A673 (cell line): ENCODE measurements around the gene PDXDC1. TPM values are rescaled to one million over a fixed set of nuclear protein-coding genes. Genes with fewer than 3 reads are reported as not detected.

Experiments used
- BruUV-seq: library from RNA; stranded (reverse); fragments of 400-500 nt; replicated peaks from 2 replicates; lab custom pipeline; 2021; lab: Mats Ljungman, UMichigan
- CTCF ChIA-PET: fragments of 300-600 bp; sonication (Branson Sonifier 250); formaldehyde crosslinking; loops from one replicate; lab custom pipeline; 2022; ENCODE audit warnings: antibody characterized with exemption; lab: Charles Lee
- POLR2A ChIA-PET: fragments of 300-600 bp; sonication (Branson Sonifier 250); formaldehyde crosslinking; loops from one replicate; lab custom pipeline; 2022; ENCODE audit warnings: antibody characterized with exemption; ENCODE audit not compliant: low non-redundant PET; lab: Charles Lee
- DNase-seq: peaks from one replicate; pipeline ENCODE4 v3.0.0-alpha.2; 2015; ENCODE audit warnings: low spot score
- H3K27ac ChIP-seq: fragments of 200-600 bp; sonication (generic); 2 replicates; pipeline ENCODE4 v1.5.1; 2016; ENCODE audit warnings: mixed run types, low read depth, mild to moderate bottlenecking, mixed read lengths, antibody characterized with exemption, low read length; ENCODE audit not compliant: poor library complexity, severe bottlenecking
- H3K27me3 ChIP-seq: fragments of 200-600 bp; sonication (generic); replicated peaks from 2 replicates; pipeline ENCODE4 v1.6.1; 2017; ENCODE audit warnings: mixed run types, low read depth, mild to moderate bottlenecking, mixed read lengths, antibody characterized with exemption, low read length; ENCODE audit not compliant: insufficient read depth, poor library complexity
- H3K36me3 ChIP-seq: fragments of 200-600 bp; sonication (generic); 2 replicates; pipeline ENCODE4 v1.6.1; 2016; ENCODE audit warnings: mixed run types, mild to moderate bottlenecking, mixed read lengths, antibody characterized with exemption, low read length; ENCODE audit not compliant: insufficient read depth, poor library complexity, severe bottlenecking
- H3K4me1 ChIP-seq: fragments of 200-600 bp; sonication (generic); 2 replicates; pipeline ENCODE4 v1.6.1; 2017; ENCODE audit warnings: mixed run types, mild to moderate bottlenecking, mixed read lengths, antibody characterized with exemption, low read length; ENCODE audit not compliant: insufficient read depth, poor library complexity, severe bottlenecking
- H3K4me3 ChIP-seq: fragments of 200-600 bp; sonication (generic); 2 replicates; pipeline ENCODE4 v1.5.1; 2016; ENCODE audit warnings: low read depth, mixed run types, mild to moderate bottlenecking, mixed read lengths, low read length; ENCODE audit not compliant: poor library complexity, severe bottlenecking
- H3K9me3 ChIP-seq: fragments of 200-600 bp; sonication (generic); 2 replicates; pipeline ENCODE4 v1.6.1; 2016; ENCODE audit warnings: mixed run types, low read depth, mild to moderate bottlenecking, mixed read lengths, antibody characterized with exemption, low read length; ENCODE audit not compliant: poor library complexity, severe bottlenecking
- EZH2 ChIP-seq: fragments of 200-600 bp; sonication (generic); IDR thresholded peaks from 2 replicates; pipeline ENCODE4 v1.6.1; 2017; ENCODE audit warnings: borderline replicate concordance, low read depth, mild to moderate bottlenecking, mixed read lengths, antibody characterized with exemption, low read length; ENCODE audit not compliant: poor library complexity, severe bottlenecking
- intact Hi-C: fragments of 100-400 bp; cut with micrococcal nuclease; formaldehyde crosslinking; loops from one replicate; pipeline ENCODE4 v1.10.0; 2022; ENCODE audit not compliant: unreplicated experiment
- total RNA-seq: library from RNA; stranded (reverse); gene quantifications from 2 replicates; pipeline ENCODE4 v1.2.3, GENCODE V29; 2021
- TF ChIP-seq, protein P1 (sequence below): fragments of 300-800, 200-600 bp; sonication (generic); conservative IDR thresholded peaks from 2 replicates; pipeline ENCODE4 v1.5.1; 2017; ENCODE audit warnings: low read depth, mild to moderate bottlenecking, antibody characterized with exemption, low read length, moderate library complexity, mixed read lengths

PDXDC1 gene
- total RNA-seq, 1 experiment from 2014 or later = 103 TPM

DNA sequence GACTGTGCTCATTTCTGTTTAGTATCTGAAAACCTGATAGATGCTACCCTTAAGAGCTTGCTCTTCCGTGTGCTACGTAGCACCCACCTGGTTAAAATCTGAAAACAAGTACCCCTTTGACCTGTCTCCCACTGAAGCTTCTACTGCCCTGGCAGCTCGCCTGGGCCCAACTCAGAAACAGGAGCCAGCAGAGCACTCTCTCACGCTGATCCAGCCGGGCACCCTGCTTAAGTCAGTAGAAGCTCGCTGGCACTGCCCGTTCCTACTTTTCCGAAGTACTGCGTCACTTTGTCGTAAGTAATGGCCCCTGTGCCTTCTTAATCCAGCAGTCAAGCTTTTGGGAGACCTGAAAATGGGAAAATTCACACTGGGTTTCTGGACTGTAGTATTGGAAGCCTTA is 62.2 kb downstream of the PDXDC1 start:
- BruUV-seq = no TSS peak
- intact Hi-C loops = no loop called here
- TF ChIP-seq, protein P1, sequence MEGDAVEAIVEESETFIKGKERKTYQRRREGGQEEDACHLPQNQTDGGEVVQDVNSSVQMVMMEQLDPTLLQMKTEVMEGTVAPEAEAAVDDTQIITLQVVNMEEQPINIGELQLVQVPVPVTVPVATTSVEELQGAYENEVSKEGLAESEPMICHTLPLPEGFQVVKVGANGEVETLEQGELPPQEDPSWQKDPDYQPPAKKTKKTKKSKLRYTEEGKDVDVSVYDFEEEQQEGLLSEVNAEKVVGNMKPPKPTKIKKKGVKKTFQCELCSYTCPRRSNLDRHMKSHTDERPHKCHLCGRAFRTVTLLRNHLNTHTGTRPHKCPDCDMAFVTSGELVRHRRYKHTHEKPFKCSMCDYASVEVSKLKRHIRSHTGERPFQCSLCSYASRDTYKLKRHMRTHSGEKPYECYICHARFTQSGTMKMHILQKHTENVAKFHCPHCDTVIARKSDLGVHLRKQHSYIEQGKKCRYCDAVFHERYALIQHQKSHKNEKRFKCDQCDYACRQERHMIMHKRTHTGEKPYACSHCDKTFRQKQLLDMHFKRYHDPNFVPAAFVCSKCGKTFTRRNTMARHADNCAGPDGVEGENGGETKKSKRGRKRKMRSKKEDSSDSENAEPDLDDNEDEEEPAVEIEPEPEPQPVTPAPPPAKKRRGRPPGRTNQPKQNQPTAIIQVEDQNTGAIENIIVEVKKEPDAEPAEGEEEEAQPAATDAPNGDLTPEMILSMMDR = no peak
- TF ChIP-seq EZH2 = no peak
- H3K4me1 ChIP-seq = no peaks in the 10 kb centered on the region
- H3K27ac ChIP-seq = no peak overlapping the region
- CTCF ChIA-PET = no interaction called here
- no peaks in the 10 kb centered on the region for H3K9me3 ChIP-seq
- POLR2A ChIA-PET = no interaction called here
- H3K27me3 ChIP-seq = no peaks in the 10 kb centered on the region
- no peak overlapping the region for H3K4me3 ChIP-seq
- peaks cover 83% of the 10 kb centered on the region for H3K36me3 ChIP-seq
- no peak for DNase-seq

DNA sequence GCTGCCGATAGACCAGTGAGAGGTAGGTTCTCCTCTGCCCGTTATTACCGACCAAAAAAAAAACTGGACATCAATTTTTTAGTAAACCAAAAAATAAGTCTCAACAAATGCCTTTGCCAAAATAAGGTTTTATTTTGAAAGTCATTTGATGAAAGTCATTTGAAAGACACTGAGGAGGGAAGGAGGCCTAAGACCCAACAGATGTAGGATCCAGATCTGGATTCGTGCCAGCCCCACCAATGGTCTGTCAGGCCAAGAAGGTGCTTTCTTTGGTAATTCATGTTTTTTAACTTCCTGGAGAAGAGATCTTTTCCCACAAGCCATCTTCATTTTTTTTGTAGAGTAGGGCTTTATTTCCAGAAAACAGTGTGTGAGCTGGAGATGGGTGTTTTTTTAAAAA is 62.9 kb downstream of the PDXDC1 start:
- H3K27me3 ChIP-seq = no peaks in the 10 kb centered on the region
- H3K4me3 ChIP-seq = no peak overlapping the region
- intact Hi-C loops = no loop called here
- H3K27ac ChIP-seq = no peak overlapping the region
- ChIA-PET CTCF (no interaction called here), POLR2A (no interaction called here)
- TF ChIP-seq, protein P1 = no peak
- no peak for TF ChIP-seq EZH2
- no peaks in the 10 kb centered on the region for H3K4me1 ChIP-seq
- H3K36me3 ChIP-seq = peaks cover 79% of the 10 kb centered on the region
- DNase-seq = no peak
- H3K9me3 ChIP-seq = no peaks in the 10 kb centered on the region
- no TSS peak for BruUV-seq

DNA sequence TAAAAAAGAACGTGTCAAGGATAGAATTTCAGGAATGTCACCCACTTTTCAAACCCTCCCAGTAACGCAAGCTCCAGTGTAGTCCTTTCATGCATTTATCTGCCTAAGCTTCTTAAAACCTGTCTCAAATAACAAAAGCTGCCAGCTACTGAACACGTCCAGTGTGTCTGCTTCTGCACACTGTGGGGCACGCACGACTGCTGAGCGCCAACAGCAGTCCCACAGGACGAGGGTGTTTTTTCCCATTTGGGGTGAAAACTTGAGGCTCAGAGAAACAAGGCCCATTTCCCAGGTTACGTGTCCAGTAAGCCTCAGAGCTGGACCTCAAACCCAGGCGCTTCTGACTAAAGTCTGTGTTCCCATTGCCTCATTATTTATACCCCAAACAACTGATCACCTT is 63.9 kb downstream of the PDXDC1 start:
- peaks cover 75% of the 10 kb centered on the region for H3K36me3 ChIP-seq
- no TSS peak for BruUV-seq
- H3K4me3 ChIP-seq = no peak overlapping the region

More for the DNA sequence above, 63.9 kb downstream of the PDXDC1 start:
- Histone ChIP-seq H3K9me3 (no peaks in the 10 kb centered on the region), H3K27me3 (no peaks in the 10 kb centered on the region), H3K4me1 (no peaks in the 10 kb centered on the region), H3K27ac (no peak overlapping the region)
- TF ChIP-seq, protein P1 = no peak
- TF ChIP-seq EZH2 = no peak
- intact Hi-C loops = no loop called here
- ChIA-PET CTCF (no interaction called here), POLR2A (no interaction called here)
- DNase-seq = no peak
